Mesothelial cell of epicardium (in vitro differentiated cells): Measurements from ENCODE around the gene LRRC63. TPM values are rescaled to one million over a fixed set of nuclear protein-coding genes. Genes with fewer than 3 reads are reported as not detected.

Source experiments
- DNase-seq, 2 experiments: peaks; one replicate each; pipeline ENCODE4 v3.0.0; 2021; ENCODE audit warnings: low spot score in 2 of 2; ENCODE audit not compliant: unreplicated experiment in 2 of 2
- H3K27ac Mint-ChIP-seq: 2 replicates; pipeline ENCODE4 v1.8.0; 2021; ENCODE audit warnings: mixed read lengths
- H3K27me3 Mint-ChIP-seq: 2 replicates; pipeline ENCODE4 v1.8.0; 2021; ENCODE audit warnings: low read depth, mixed read lengths
- H3K36me3 Mint-ChIP-seq: 2 replicates; pipeline ENCODE4 v1.8.0; 2021; ENCODE audit warnings: mixed read lengths
- H3K4me1 Mint-ChIP-seq: 2 replicates; pipeline ENCODE4 v1.8.0; 2021; ENCODE audit warnings: mixed read lengths
- H3K4me3 Mint-ChIP-seq: 2 replicates; pipeline ENCODE4 v1.8.0; 2021; ENCODE audit warnings: mild to moderate bottlenecking, moderate library complexity, mixed read lengths
- H3K9me3 Mint-ChIP-seq: 2 replicates; pipeline ENCODE4 v1.8.0; 2021; ENCODE audit warnings: mixed read lengths
- total RNA-seq: library from RNA; stranded (reverse); gene quantifications from 3 replicates; pipeline ENCODE4 v1.2.1, GENCODE V29; 2021
- TF ChIP-seq, protein P1 (sequence below): fragments of 200-600 bp; sonication (generic); IDR thresholded peaks from one replicate; pipeline ENCODE4 v1.5.0; 2021; ENCODE audit warnings: antibody characterized with exemption; ENCODE audit not compliant: unreplicated experiment

Gene LRRC63
- total RNA-seq, 1 donor from 2014 or later, result 0.42 TPM

- Mint-ChIP-seq H3K4me1 (no peaks in the 10 kb centered on the region), H3K27me3 (no peaks in the 10 kb centered on the region), H3K36me3 (no peaks in the 10 kb centered on the region), H3K9me3 (peaks cover 23% of the 10 kb centered on the region), H3K27ac (no peak overlapping the region), H3K4me3 (no peak overlapping the region)
- no peak for DNase-seq
- TF ChIP-seq, protein P1, sequence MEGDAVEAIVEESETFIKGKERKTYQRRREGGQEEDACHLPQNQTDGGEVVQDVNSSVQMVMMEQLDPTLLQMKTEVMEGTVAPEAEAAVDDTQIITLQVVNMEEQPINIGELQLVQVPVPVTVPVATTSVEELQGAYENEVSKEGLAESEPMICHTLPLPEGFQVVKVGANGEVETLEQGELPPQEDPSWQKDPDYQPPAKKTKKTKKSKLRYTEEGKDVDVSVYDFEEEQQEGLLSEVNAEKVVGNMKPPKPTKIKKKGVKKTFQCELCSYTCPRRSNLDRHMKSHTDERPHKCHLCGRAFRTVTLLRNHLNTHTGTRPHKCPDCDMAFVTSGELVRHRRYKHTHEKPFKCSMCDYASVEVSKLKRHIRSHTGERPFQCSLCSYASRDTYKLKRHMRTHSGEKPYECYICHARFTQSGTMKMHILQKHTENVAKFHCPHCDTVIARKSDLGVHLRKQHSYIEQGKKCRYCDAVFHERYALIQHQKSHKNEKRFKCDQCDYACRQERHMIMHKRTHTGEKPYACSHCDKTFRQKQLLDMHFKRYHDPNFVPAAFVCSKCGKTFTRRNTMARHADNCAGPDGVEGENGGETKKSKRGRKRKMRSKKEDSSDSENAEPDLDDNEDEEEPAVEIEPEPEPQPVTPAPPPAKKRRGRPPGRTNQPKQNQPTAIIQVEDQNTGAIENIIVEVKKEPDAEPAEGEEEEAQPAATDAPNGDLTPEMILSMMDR, result no peak
These were observed 101.9 kb downstream of the LRRC63 start for GRCh38 chr13:46313432-46314257.

GRCh38 chr13:46314587-46314986 lies 102.9 kb downstream of the LRRC63 start:
- Mint-ChIP-seq H3K4me3 (no peak overlapping the region), H3K36me3 (no peaks in the 10 kb centered on the region), H3K27me3 (no peaks in the 10 kb centered on the region), H3K4me1 (no peaks in the 10 kb centered on the region), H3K9me3 (peaks cover 22% of the 10 kb centered on the region), H3K27ac (no peak overlapping the region)
- TF ChIP-seq, protein P1, result no peak
- DNase-seq, result no peak

- H3K27ac Mint-ChIP-seq, result no peak overlapping the region
- DNase-seq, result no peak
- peaks cover 18% of the 10 kb centered on the region for H3K9me3 Mint-ChIP-seq
- H3K4me1 Mint-ChIP-seq, result no peaks in the 10 kb centered on the region
- no peaks in the 10 kb centered on the region for H3K27me3 Mint-ChIP-seq
- H3K36me3 Mint-ChIP-seq, result no peaks in the 10 kb centered on the region
- no peak overlapping the region for H3K4me3 Mint-ChIP-seq
- TF ChIP-seq, protein P1, result no peak
These were observed 103.3 kb downstream of the LRRC63 start for GRCh38 chr13:46315036-46315435.

GRCh38 chr13:46315491-46316075 lies 103.9 kb downstream of the LRRC63 start:
- no peak overlapping the region for H3K4me3 Mint-ChIP-seq
- no peak for DNase-seq
- no peak overlapping the region for H3K27ac Mint-ChIP-seq
- TF ChIP-seq, protein P1, result no peak
- no peaks in the 10 kb centered on the region for H3K36me3 Mint-ChIP-seq
- peaks cover 12% of the 10 kb centered on the region for H3K9me3 Mint-ChIP-seq
- no peaks in the 10 kb centered on the region for H3K4me1 Mint-ChIP-seq
- no peaks in the 10 kb centered on the region for H3K27me3 Mint-ChIP-seq

GRCh38 chr13:46317120-46317519 lies 105.4 kb downstream of the LRRC63 start:
- Mint-ChIP-seq H3K27me3 (no peaks in the 10 kb centered on the region), H3K36me3 (no peaks in the 10 kb centered on the region)
- DNase-seq, result no peak

More at GRCh38 chr13:46317120-46317519, 105.4 kb downstream of the LRRC63 start:
- Mint-ChIP-seq H3K4me1 (no peaks in the 10 kb centered on the region), H3K27ac (no peak overlapping the region), H3K9me3 (peaks cover 4% of the 10 kb centered on the region), H3K4me3 (no peak overlapping the region)
- TF ChIP-seq, protein P1, result no peak
